ENCODE results near the gene CLCNKA. TPM values are rescaled to one million over a fixed set of nuclear protein-coding genes. Genes with fewer than 3 reads are reported as not detected.

Gene CLCNKA
- total RNA-seq, 1 experiment from 2014 or later = 1.5 TPM

- H3K36me3 Mint-ChIP-seq = no peaks in the 10 kb centered on the region
- ATAC-seq (no peak), DNase-seq (ENCODE audit: low spot score) (no peak)
- H3K4me3 Mint-ChIP-seq = no peak overlapping the region
- no peak overlapping the region for H3K27ac Mint-ChIP-seq
- ChIA-PET CTCF (interaction anchor here (7.9 kb wide), 1 partner anchor 114 kb away, joined by 161 read pairs; no protein-coding TSS in a partner anchor), POLR2A (no interaction called here)
- H3K27me3 Mint-ChIP-seq (ENCODE audit: low read depth) = peaks cover 43% of the 10 kb centered on the region
- TF ChIP-seq PRRX2 (CRISPR knock-in tag; IDR thresholded peaks at IDR 0.05) (no peak), AFF4 (CRISPR knock-in tag; IDR thresholded peaks at IDR 0.05; ENCODE audit: borderline replicate concordance) (no peak), FOXP1 (CRISPR knock-in tag; IDR thresholded peaks at IDR 0.05; ENCODE audit: borderline replicate concordance) (no peak), MYBL2 (CRISPR knock-in tag; IDR thresholded peaks at IDR 0.05) (no peak), ZNF671 (CRISPR knock-in tag; IDR thresholded peaks at IDR 0.05) (no peak), ZMAT4 (CRISPR knock-in tag; IDR thresholded peaks at IDR 0.05) (no peak), AR (CRISPR knock-in tag; IDR thresholded peaks at IDR 0.05) (no peak), NR3C1 (CRISPR knock-in tag; conservative IDR thresholded peaks at IDR 0.05; ENCODE audit: low read depth) (no peak), TCF7 (CRISPR knock-in tag; IDR thresholded peaks at IDR 0.05; ENCODE audit: low read depth) (no peak), ZBTB21 (CRISPR knock-in tag; IDR thresholded peaks at IDR 0.05; ENCODE audit: borderline replicate concordance) (no peak)
- peaks cover 11% of the 10 kb centered on the region for H3K4me1 Mint-ChIP-seq
- H3K9me3 Mint-ChIP-seq = no peaks in the 10 kb centered on the region
Measured at GRCh38 chr1:16076865-16077238, 55.0 kb downstream of the CLCNKA start.

GRCh38 chr1:16077406-16078245, 55.8 kb downstream of the CLCNKA start:
- ChIA-PET CTCF (interaction anchor here (0.5 to 7.9 kb wide), 18 partner anchors 11 to 841 kb away, joined by 3 to 204 read pairs (median 6); partner anchors contain the start of gene EPHA2), POLR2A (no interaction called here)
- H3K4me3 Mint-ChIP-seq = no peak overlapping the region
- H3K27ac Mint-ChIP-seq = no peak overlapping the region
- DNase-seq (ENCODE audit: low spot score) (no peak), ATAC-seq (no peak)
- H3K4me1 Mint-ChIP-seq = peaks cover 11% of the 10 kb centered on the region
- H3K36me3 Mint-ChIP-seq = no peaks in the 10 kb centered on the region
- peaks cover 35% of the 10 kb centered on the region for H3K27me3 Mint-ChIP-seq (ENCODE audit: low read depth)
- no peaks in the 10 kb centered on the region for H3K9me3 Mint-ChIP-seq
- TF ChIP-seq ZMAT4 (CRISPR knock-in tag; IDR thresholded peaks at IDR 0.05) (no peak), AFF4 (CRISPR knock-in tag; IDR thresholded peaks at IDR 0.05; ENCODE audit: borderline replicate concordance) (no peak), ELF4 (CRISPR knock-in tag; IDR thresholded peaks at IDR 0.05; ENCODE audit: low read depth) (no peak), MAX (CRISPR knock-in tag; IDR thresholded peaks at IDR 0.05) (no peak), USF2 (CRISPR knock-in tag; IDR thresholded peaks at IDR 0.05) (no peak), CREM (CRISPR knock-in tag; IDR thresholded peaks at IDR 0.05) (no peak), ZNF512 (CRISPR knock-in tag; IDR thresholded peaks at IDR 0.05; ENCODE audit: borderline replicate concordance) (no peak), ZNF423 (CRISPR knock-in tag; IDR thresholded peaks at IDR 0.05) (no peak), ZNF138 (CRISPR knock-in tag; conservative IDR thresholded peaks at IDR 0.05) (no peak), JAZF1 (CRISPR knock-in tag; IDR thresholded peaks at IDR 0.05) (no peak), FOXJ3 (CRISPR knock-in tag; IDR thresholded peaks at IDR 0.05; ENCODE audit: borderline replicate concordance) (no peak)
